ENCODE measurements around the gene CMC4. TPM values are rescaled to one million over a fixed set of nuclear protein-coding genes. Genes with fewer than 3 reads are reported as not detected.

The CMC4 gene
- total RNA-seq = 10 to 100 TPM; 21.0 to 33.0 (median 23.6) TPM

- Histone ChIP-seq H3K27me3 (no peaks in the 10 kb centered on the region), H3K4me3 (peak within 1 kb of the TSS; percentile 64 to 99), H3K36me3 (peaks cover 0 to 10% of the 10 kb centered on the region in 2 donors), H3K27ac (peak within 1 kb of the TSS; percentile 74 to 99 (median 90)), H3K9me3 (no peaks in the 10 kb centered on the region), H3K4me1 (peaks cover 0 to 48% (median 0%) of the 10 kb centered on the region in 3 donors)
- TF ChIP-seq EP300 (IDR thresholded peaks at IDR 0.05) (no peak), POLR2A (IDR thresholded peaks at IDR 0.05) (peak; percentile 61 to 68), POLR2AphosphoS5 (IDR thresholded peaks at IDR 0.05) (peak; percentile 53)
- TF ChIP-seq, protein P1, sequence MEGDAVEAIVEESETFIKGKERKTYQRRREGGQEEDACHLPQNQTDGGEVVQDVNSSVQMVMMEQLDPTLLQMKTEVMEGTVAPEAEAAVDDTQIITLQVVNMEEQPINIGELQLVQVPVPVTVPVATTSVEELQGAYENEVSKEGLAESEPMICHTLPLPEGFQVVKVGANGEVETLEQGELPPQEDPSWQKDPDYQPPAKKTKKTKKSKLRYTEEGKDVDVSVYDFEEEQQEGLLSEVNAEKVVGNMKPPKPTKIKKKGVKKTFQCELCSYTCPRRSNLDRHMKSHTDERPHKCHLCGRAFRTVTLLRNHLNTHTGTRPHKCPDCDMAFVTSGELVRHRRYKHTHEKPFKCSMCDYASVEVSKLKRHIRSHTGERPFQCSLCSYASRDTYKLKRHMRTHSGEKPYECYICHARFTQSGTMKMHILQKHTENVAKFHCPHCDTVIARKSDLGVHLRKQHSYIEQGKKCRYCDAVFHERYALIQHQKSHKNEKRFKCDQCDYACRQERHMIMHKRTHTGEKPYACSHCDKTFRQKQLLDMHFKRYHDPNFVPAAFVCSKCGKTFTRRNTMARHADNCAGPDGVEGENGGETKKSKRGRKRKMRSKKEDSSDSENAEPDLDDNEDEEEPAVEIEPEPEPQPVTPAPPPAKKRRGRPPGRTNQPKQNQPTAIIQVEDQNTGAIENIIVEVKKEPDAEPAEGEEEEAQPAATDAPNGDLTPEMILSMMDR (IDR thresholded peaks at IDR 0.05) = peak in 1 of 4 experiments; percentile 8
- no CpG with 5 or more reads among the region's 81 CpGs for WGBS, 2 donors (ENCODE audit: low coverage in 1 of 2)
- peak; percentile 95 for ATAC-seq
Measured at GRCh38 chrX:155070975-155071693, at the start of gene CMC4, which contains the start of the genes BRCC3 and MTCP1. Gene CMC4 (minus strand): TSS chrX:155071136. CDS start chrX:155064023, 7,113 bp downstream. Gene BRCC3 (plus strand): TSS chrX:155071508. CDS start chrX:155071528, 20 bp downstream. Gene MTCP1 (minus strand): TSS chrX:155071136. CDS start chrX:155066010, 5,126 bp downstream.

GRCh38 chrX:155115174-155115819 is 44.4 kb upstream of the CMC4 start:
- TF ChIP-seq POLR2A (IDR thresholded peaks at IDR 0.05) (no peak), POLR2AphosphoS5 (IDR thresholded peaks at IDR 0.05) (no peak), EP300 (IDR thresholded peaks at IDR 0.05) (no peak)
- TF ChIP-seq, protein P1 (IDR thresholded peaks at IDR 0.05) = no peak
- 88% methylated on average over 1 of the region's 1 CpG; no CpG with 5 or more reads in 1 of the 2 donors for WGBS, 2 donors (ENCODE audit: low coverage in 1 of 2)
- Histone ChIP-seq H3K4me3 (no peak overlapping the region), H3K36me3 (peaks cover 0 to 32% of the 10 kb centered on the region in 2 donors), H3K27ac (no peak overlapping the region), H3K9me3 (no peaks in the 10 kb centered on the region), H3K4me1 (no peaks in the 10 kb centered on the region), H3K27me3 (no peaks in the 10 kb centered on the region)
- no peak for ATAC-seq

DNA sequence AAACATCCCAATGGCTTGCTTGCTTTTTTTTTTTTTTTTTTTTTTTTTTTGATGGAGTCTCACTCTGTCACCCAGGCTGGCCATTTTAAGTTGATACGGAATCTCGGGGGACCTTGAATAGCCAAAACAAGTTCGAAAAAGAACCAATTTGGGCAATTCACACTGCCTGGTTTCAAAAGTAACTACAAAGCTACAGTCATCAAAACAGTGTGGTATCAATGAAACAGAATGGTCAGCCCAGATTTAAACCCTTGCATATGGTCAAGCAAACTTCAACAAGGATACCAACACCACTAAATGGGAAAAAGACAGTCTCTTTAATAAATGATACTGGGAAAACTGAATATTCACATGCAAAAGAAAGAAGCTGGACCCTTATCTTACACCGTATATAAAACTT is 42.2 kb upstream of the CMC4 start:
- WGBS, 2 donors (ENCODE audit: low coverage in 1 of 2) = 100% methylated on average over 2 of the region's 4 CpGs
- Histone ChIP-seq H3K27me3 (no peaks in the 10 kb centered on the region), H3K27ac (no peak overlapping the region), H3K9me3 (no peaks in the 10 kb centered on the region), H3K36me3 (peaks cover 0 to 18% of the 10 kb centered on the region in 2 donors), H3K4me1 (no peaks in the 10 kb centered on the region), H3K4me3 (no peak overlapping the region)
- no peak for ATAC-seq
- TF ChIP-seq POLR2A (IDR thresholded peaks at IDR 0.05) (no peak), POLR2AphosphoS5 (IDR thresholded peaks at IDR 0.05) (no peak), EP300 (IDR thresholded peaks at IDR 0.05) (no peak)
- TF ChIP-seq, protein P1 (IDR thresholded peaks at IDR 0.05) = no peak

- H3K27ac ChIP-seq = no peak overlapping the region
- no peaks in the 10 kb centered on the region for H3K4me1 ChIP-seq
- H3K4me3 ChIP-seq = no peak overlapping the region
- WGBS, 2 donors (ENCODE audit: low coverage in 1 of 2) = 50 to 92% methylated on average over 1 to 2 of the region's 3 CpGs
- peaks cover 0 to 14% of the 10 kb centered on the region in 2 donors for H3K36me3 ChIP-seq
- no peak for ATAC-seq
- H3K27me3 ChIP-seq = no peaks in the 10 kb centered on the region
- no peaks in the 10 kb centered on the region for H3K9me3 ChIP-seq
- TF ChIP-seq POLR2AphosphoS5 (IDR thresholded peaks at IDR 0.05) = no peak
- TF ChIP-seq, protein P1 (IDR thresholded peaks at IDR 0.05) = no peak
- TF ChIP-seq EP300 (IDR thresholded peaks at IDR 0.05) = no peak
- no peak for TF ChIP-seq POLR2A (IDR thresholded peaks at IDR 0.05)
Measured at GRCh38 chrX:155112171-155112570, 41.2 kb upstream of the CMC4 start.
